Liver (tissue), 3 donors: ENCODE data around the gene ARHGEF26.

Experiments used
- EGR1 ChIP-seq, 2 donors: IDR thresholded peaks; 2 replicates each; pipeline ENCODE4 v1.6.1; 2016 to 2018; ENCODE audit warnings: antibody characterized with exemption in 2 of 2, low read depth in 2 of 2
- FOXA1 ChIP-seq: IDR thresholded peaks from 2 replicates; pipeline ENCODE4 v1.6.1; 2016; ENCODE audit warnings: antibody characterized with exemption
- GABPA ChIP-seq, 2 donors: IDR thresholded peaks in 1 of 2; conservative IDR thresholded peaks in 1 of 2; 2 replicates each; pipeline ENCODE4 v1.6.1; 2016; ENCODE audit warnings: antibody characterized with exemption in 2 of 2, mild to moderate bottlenecking in 1 of 2, moderate library complexity in 1 of 2
- JUND ChIP-seq, 2 donors: IDR thresholded peaks; 2 replicates each; pipeline ENCODE4 v1.6.1; 2016; ENCODE audit warnings: antibody characterized with exemption in 2 of 2
- RAD21 ChIP-seq, 2 donors: IDR thresholded peaks; 2 replicates each; pipeline ENCODE4 v1.6.1; 2016; ENCODE audit warnings: antibody characterized with exemption in 2 of 2, mild to moderate bottlenecking in 2 of 2
- REST ChIP-seq: IDR thresholded peaks from 2 replicates; pipeline ENCODE4 v1.6.1; 2016; ENCODE audit warnings: antibody characterized with exemption, mild to moderate bottlenecking
- RXRA ChIP-seq, 2 donors: IDR thresholded peaks; 2 replicates each; pipeline ENCODE4 v1.6.1; 2017 to 2018; ENCODE audit warnings: antibody characterized with exemption in 2 of 2, mild to moderate bottlenecking in 1 of 2
- SP1 ChIP-seq: IDR thresholded peaks from 2 replicates; pipeline ENCODE4 v1.6.1; 2018; ENCODE audit warnings: antibody characterized with exemption, mild to moderate bottlenecking
- TAF1 ChIP-seq: conservative IDR thresholded peaks from 2 replicates; pipeline ENCODE4 v1.6.1; 2016; ENCODE audit warnings: antibody characterized with exemption, mild to moderate bottlenecking
- YY1 ChIP-seq: IDR thresholded peaks from 2 replicates; pipeline ENCODE4 v1.6.1; 2016; ENCODE audit warnings: antibody characterized with exemption, mild to moderate bottlenecking
- ZBTB33 ChIP-seq: IDR thresholded peaks from 2 replicates; pipeline ENCODE4 v1.6.1; 2016; ENCODE audit warnings: antibody characterized with exemption
- TF ChIP-seq, protein P1 (sequence below): fragments of 150-350 bp; IDR thresholded peaks from 2 replicates; pipeline ENCODE4 v1.5.1; 2017; ENCODE audit warnings: improper control_type of control experiment, low read depth, low read length; ENCODE audit not compliant: missing input control
- TF ChIP-seq, protein P2 (sequence below): IDR thresholded peaks from 2 replicates; pipeline ENCODE4 v1.6.1; 2016; ENCODE audit warnings: antibody characterized with exemption
- TF ChIP-seq, protein P3 (sequence below): IDR thresholded peaks from 2 replicates; pipeline ENCODE4 v1.6.1; 2016; ENCODE audit warnings: antibody characterized with exemption
- donor health status: healthy.
- donor health status: healthy.

DNA sequence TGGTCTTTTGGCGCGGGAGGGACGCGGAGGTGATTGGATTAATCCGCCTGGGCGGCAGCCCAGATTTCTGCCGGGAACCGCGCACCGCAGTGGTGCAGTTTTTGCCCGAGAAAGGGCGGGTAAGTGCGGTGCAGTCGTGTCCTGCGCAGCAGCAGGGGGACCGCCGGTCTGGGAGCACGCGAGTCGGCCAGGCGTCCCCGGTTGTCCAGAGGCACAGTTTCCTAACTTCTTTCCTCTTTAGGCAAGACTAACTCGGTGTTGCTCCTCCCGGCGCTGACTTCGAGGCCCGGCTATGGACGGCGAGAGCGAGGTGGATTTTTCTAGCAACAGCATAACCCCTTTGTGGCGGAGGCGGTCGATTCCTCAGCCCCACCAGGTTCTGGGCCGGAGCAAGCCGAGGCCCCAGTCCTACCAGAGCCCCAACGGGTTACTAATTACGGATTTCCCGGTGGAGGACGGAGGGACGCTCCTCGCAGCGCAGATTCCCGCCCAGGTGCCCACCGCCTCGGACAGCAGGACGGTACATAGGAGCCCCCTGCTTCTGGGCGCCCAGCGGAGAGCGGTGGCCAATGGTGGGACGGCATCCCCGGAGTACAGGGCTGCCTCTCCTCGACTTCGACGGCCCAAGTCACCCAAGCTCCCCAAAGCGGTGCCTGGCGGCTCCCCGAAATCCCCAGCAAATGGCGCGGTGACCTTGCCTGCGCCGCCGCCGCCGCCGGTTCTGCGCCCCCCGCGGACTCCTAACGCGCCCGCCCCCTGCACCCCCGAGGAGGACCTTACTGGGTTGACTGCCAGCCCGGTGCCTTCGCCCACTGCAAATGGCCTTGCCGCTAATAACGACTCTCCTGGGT, 736 bp downstream of the ARHGEF26 start:
- TF ChIP-seq, protein P1, sequence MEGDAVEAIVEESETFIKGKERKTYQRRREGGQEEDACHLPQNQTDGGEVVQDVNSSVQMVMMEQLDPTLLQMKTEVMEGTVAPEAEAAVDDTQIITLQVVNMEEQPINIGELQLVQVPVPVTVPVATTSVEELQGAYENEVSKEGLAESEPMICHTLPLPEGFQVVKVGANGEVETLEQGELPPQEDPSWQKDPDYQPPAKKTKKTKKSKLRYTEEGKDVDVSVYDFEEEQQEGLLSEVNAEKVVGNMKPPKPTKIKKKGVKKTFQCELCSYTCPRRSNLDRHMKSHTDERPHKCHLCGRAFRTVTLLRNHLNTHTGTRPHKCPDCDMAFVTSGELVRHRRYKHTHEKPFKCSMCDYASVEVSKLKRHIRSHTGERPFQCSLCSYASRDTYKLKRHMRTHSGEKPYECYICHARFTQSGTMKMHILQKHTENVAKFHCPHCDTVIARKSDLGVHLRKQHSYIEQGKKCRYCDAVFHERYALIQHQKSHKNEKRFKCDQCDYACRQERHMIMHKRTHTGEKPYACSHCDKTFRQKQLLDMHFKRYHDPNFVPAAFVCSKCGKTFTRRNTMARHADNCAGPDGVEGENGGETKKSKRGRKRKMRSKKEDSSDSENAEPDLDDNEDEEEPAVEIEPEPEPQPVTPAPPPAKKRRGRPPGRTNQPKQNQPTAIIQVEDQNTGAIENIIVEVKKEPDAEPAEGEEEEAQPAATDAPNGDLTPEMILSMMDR = peak; percentile 3
- TF ChIP-seq, protein P2, sequence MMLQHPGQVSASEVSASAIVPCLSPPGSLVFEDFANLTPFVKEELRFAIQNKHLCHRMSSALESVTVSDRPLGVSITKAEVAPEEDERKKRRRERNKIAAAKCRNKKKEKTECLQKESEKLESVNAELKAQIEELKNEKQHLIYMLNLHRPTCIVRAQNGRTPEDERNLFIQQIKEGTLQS = no peak
- no peak for TF ChIP-seq RXRA (IDR thresholded peaks at IDR 0.05)
- TF ChIP-seq GABPA (IDR thresholded peaks at IDR 0.05 in 1 of 2, conservative IDR thresholded peaks at IDR 0.05 in 1 of 2) = no peak
- no peak for TF ChIP-seq TAF1
- TF ChIP-seq YY1 = no peak
- TF ChIP-seq, protein P3, sequence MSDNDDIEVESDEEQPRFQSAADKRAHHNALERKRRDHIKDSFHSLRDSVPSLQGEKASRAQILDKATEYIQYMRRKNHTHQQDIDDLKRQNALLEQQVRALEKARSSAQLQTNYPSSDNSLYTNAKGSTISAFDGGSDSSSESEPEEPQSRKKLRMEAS = no peak
- TF ChIP-seq JUND (IDR thresholded peaks at IDR 0.05) = no peak
- no peak for TF ChIP-seq SP1
- no peak for TF ChIP-seq ZBTB33
- no peak for TF ChIP-seq EGR1 (IDR thresholded peaks at IDR 0.05; ENCODE audit: low read depth in 2 of 2)
- no peak for TF ChIP-seq RAD21 (IDR thresholded peaks at IDR 0.05)
- TF ChIP-seq REST = no peak
- no peak for TF ChIP-seq FOXA1
